Posterior vena cava (tissue), 2 donors: ENCODE measurements around the gene JUP. TPM values are rescaled to one million over a fixed set of nuclear protein-coding genes. Genes with fewer than 3 reads are reported as not detected.

Experiments used
- DNase-seq: peaks from one replicate; pipeline ENCODE4 v3.0.0-alpha.2; 2020; ENCODE audit warnings: low spot score
- intact Hi-C, 2 donors: fragments of 100-400 bp; cut with DNase I; formaldehyde crosslinking; loops; one replicate each; pipeline versions ENCODE4 v1.14.1 to v1.14.2; 2022 to 2023
- total RNA-seq, 2 donors: library from RNA; stranded (reverse); fragmentation: NEBNext Ultra II Directional; extraction: Animal tissue kit (Norgen Biotek cat#: 25700); gene quantifications; one replicate each; pipeline ENCODE4 v1.2.1, GENCODE V29; 2021
- donor health status: DM: yes; HTN: yes; CAD: no.
- donor health status: DM: yes; HTN: yes; CAD: no.

Gene JUP
- total RNA-seq, 2 donors from 2014 or later: 14.6 to 21.2 TPM

- intact Hi-C loops: no loop called here
- DNase-seq: peak; percentile 94
These were observed 25.3 kb upstream of the JUP start, which contains the start of gene P3H4 for GRCh38 chr17:41811549-41812380. TSS of gene P3H4 (minus strand) at chr17:41811949. CDS start at chr17:41811915, 34 bp downstream.

GRCh38 chr17:41810659-41811548, 24.4 kb upstream of the JUP start:
- DNase-seq: no peak
- intact Hi-C loops: no loop called here

DNA sequence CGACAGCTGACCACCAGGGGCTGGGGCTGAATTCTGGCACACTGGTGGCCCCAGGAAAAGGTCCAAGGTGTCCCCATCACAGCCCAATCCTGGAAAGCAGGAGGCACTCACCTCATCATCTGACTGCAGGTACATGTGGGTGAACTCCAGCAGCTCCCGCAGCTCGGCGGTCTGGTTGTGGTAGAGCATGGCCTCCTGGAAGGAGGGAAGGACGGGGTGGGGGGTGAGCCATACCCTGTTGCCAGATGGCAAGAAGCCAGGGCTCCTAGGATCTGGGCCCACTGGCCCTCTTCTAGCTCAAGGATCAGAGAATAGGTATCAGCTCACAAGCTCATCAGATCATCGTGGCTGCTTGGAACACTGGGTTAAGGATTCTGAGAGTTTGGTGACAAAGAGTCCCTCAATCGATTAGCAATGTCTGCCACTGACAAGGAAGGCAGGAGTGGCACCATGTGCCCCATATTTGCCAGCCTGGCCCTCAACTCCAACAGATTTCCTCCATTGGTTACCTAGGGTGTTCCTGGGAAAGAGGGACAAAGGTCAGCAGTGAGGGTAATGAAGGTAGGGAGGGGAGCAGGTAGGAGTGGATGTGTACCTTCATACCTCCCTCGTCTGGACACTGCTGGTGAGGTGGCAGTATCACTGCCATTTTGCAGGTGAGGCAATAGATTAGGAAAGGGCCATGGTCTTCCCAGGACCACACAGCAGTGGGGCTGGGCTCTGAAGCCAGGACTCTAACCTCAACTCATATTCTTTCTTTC, 20.4 kb upstream of the JUP start:
- no peak for DNase-seq
- intact Hi-C loops: no loop called here

DNA sequence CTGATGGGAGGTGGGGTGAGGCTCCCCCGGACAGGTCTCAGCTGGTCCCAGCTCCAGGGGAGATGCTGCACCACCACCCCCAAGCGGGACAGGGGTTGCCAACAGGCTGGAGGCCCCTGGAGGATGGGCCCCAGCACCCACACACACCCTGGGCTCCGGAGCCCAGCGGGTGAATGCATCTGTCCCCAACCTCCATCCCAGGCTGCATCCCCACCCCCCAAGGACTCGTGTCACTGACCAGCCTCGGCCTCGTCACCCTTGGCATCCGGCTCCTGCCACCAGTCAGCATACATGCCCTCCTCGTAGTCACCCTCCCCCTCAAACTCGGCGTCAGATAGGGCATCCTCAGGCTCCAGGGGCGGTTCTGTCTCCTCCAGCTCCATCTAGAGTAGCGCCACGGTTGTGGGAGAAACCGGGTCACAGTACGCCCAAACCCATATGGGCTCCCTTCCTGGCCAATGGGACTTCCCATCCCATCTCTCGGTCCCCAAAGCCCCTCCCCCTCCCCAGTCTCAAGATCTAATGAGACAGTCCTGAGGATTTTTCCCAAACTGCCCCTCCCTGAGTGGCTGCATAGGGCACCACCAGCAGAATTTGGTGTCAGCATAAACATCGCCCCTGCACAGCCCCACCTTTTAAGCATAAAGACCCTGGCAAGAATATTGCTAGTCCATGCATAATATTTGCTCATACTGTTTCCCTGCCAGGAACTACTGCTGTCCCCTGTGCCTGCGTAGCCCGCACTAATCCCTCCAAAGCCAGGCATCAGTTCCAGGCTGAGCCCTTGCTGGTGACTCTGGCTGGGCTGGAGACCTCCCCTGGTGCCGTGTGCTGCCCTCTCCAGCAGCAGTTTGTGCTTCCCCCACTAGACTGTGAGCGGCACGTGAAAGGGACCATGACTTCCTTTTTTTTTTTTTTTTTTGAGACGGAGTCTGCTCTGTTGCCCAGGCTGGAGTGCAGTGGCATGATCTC, 16.8 kb upstream of the JUP start:
- intact Hi-C loops: no loop called here
- DNase-seq: no peak

- DNase-seq: peak; percentile 94
- intact Hi-C loops: loop anchor here (2.0 kb wide), 1 partner anchor 63 kb away; no protein-coding TSS in a partner anchor
These were observed 15.1 kb upstream of the JUP start for GRCh38 chr17:41801374-41802271.

- DNase-seq: no peak
- intact Hi-C loops: loop anchor here (2.0 kb wide), 1 partner anchor 62 kb away; no protein-coding TSS in a partner anchor
These were observed 14.3 kb upstream of the JUP start for GRCh38 chr17:41800601-41801373.

DNA sequence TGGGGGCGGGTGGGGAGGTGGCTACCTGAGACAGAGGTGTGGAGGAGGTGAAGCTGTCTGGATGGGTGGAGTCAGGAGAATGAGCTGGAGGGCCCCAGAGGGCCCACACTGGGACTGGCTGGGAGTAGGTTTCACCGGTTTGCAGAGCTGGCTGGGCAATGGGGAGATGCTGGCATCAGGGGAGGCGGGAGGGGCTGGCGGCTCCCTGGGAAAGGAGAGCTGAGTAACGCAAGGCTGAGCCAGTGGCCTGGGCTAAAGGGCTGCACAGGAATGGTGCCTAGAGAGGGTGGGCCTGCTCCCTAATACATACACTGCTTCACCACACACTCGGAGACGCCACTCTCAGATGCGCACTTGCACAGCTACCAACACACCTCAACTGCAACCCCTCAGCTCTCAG, 12.9 kb upstream of the JUP start:
- intact Hi-C loops: no loop called here
- no peak for DNase-seq

GRCh38 chr17:41797377-41797776, 10.9 kb upstream of the JUP start:
- DNase-seq: no peak
- intact Hi-C loops: no loop called here

GRCh38 chr17:41796121-41796895, 9.8 kb upstream of the JUP start:
- intact Hi-C loops: no loop called here
- DNase-seq: no peak

- intact Hi-C loops: no loop called here
- DNase-seq: no peak
These were observed 8.0 kb upstream of the JUP start for GRCh38 chr17:41794540-41794975.

DNA sequence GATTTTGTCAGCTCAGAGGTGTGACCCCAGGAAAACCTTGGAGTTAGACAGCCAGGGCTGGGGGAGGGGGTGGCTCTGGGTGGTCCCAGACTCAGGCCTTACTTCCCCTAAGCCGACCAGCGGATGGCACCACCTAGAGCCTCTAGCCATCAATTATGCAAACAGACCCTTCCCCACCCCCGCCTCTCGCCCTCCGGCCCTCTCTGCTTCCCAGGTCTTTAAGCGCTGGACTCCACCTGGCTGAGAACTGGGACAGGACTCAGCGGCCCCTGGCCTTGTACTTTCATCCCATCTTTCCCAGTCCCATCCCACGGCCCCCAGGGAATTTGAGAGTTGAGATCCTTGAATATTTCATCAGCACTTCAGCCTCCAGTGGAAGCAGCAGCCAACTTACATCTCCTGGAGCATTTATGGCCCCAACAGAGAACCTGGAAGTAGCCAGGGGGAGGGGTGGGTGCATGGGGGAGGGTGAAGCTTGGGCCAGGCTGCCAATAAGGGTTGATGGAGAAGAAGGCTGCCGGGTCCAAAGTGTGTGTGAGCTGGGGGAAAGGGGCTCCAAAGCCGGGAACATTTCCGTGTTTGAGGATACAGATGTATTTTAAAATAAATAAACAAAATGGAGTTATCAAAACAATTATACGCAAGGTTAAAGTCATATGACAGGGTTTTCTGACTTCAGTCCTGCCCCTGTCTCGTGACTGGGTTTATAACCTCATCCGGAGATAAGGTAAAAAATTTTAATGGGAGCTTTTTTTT, 7.5 kb upstream of the JUP start:
- intact Hi-C loops: no loop called here
- DNase-seq: no peak

DNA sequence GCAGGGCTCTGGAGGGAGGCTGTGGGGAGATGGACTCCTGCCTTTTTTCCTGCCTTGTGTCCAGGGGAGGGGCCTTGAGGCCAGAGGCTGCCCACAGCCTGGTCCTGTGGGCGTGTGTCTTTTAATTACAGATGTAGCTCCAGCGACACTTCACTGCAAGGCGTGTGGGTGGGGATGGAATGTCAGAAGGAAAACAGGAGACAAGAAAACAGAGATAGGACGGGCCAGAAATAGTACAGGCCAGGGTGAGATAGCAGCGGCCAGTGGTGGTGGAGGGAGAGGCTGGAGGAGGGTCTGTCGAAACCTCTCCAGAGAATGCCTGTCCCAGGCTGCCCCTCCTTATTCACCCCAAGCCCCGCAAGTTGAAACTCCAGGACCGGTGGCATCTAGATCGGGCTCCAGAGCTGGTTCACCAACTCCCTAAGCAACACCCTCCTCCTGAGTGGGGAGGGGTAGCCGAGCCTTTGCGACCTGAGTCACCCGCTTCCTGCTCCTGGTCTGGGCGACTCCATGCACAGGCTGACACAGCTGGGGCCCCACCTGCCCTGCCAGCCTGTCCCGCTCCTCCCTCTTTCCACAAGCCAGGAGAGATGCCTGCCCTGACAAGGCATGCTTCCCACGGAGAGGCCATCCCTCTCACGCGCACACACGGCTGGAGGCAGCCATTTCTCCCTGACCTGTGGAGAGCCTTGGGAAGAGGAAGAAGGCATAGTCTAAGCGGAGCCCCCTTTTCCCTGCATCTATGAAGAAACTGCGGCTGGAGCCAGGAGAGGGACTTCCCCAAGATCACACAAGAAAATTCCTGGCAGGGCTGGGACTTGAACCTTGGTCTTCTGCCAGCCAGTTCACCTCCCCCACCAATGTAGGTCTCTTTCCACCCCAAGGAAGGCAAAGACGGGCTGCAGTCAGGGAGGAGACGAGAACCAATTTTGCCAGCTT, 6.6 kb upstream of the JUP start:
- intact Hi-C loops: no loop called here
- DNase-seq: no peak

DNA sequence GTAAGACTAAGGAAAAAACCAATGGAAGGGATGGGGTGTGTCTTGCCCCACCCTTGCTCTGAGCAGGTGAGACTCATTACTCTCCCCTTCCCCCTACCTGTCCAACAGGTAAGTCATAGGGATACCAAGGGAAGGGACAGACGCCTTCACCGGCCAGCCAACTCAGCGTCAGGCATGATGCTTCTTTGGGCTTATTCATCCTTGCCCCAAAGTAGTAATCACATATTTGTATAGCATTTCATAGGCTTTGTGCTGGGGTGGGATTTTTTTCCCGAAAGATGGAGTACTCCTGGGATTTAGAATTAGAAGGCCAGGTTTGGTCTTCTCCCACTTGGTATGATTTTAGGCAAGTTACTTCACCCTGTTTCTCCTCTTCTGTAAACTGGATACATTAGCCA, 509 bp upstream of the JUP start:
- DNase-seq: no peak
- intact Hi-C loops: no loop called here

GRCh38 chr17:41785859-41786226, 668 bp downstream of the JUP start:
- intact Hi-C loops: no loop called here
- no peak for DNase-seq
